NCI-H82 treated with DMSO at 0.1 percent for 48 hours (cell line): ENCODE results near the gene MMUT.
"Not testable (repeated sequence)": the region's sequence is repeated elsewhere in the genome, so short reads cannot be mapped to it uniquely, and the experiment has no call there.

Experiments used
- DNase-seq: peaks from one replicate; lab custom pipeline; 2025; ENCODE audit not compliant: unreplicated experiment; lab: John Stamatoyannopoulos, UW

The MMUT gene

DNA sequence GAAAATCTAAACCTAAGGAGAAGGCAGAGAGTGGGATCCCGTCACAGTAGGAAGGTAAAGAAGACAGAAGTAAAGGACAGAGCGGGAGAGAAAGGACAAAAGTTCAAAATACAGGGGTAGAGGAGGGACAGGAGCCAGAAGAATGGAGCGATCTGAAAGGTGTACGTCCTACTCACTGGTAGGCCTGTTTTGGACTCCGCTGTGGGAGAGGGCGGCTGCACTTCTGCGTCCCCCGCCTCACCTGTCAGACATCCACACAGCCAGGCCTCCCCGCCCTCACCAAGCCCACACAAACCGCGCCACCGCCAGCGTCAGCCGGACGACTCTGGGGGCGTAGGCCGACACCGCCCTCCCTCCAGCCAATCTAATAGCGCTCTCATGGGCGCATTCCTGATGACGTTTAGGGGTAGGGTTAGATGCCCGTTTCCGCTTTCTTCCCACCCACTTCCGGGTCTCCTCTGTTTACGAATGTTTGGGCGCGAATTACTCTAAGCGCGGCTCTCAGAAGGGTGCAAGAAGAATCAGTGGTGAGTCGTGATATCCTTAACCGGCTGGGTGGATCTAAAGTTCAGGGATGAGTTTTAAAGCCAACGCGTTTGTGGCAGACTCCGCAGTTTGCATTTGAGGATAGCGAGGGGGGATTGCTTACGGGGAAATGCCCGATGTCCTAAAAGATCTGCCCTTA, at the start of gene MMUT, which contains the start of gene CENPQ:
MMUT (minus strand) TSS at position 327 of the 685 bp plus-strand sequence. CDS start 3,787 bp downstream, outside the sequence.
CENPQ (plus strand) TSS at position 444 of the 685 bp plus-strand sequence. CDS start 6,807 bp downstream, outside the sequence.
- DNase-seq = peak; percentile 89

DNA sequence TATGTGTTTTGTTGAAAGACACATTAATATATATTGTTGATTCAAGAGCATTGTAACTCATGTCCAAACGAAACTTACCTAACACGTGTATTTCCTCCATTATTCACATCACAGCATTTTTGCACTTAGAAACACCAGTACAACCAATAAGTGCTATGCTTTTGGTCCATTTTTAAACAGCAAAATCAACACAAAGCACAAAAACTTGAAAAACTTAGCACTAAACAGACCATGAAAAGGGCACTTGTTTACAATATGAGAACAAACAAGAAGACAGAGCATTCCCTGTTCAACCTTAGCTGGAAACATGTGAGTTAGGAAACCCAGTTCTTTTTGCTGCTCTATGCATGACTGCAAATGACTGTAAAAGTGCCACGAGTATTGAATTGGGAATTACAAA, 46.3 kb upstream of the MMUT start:
- no peak for DNase-seq

DNA sequence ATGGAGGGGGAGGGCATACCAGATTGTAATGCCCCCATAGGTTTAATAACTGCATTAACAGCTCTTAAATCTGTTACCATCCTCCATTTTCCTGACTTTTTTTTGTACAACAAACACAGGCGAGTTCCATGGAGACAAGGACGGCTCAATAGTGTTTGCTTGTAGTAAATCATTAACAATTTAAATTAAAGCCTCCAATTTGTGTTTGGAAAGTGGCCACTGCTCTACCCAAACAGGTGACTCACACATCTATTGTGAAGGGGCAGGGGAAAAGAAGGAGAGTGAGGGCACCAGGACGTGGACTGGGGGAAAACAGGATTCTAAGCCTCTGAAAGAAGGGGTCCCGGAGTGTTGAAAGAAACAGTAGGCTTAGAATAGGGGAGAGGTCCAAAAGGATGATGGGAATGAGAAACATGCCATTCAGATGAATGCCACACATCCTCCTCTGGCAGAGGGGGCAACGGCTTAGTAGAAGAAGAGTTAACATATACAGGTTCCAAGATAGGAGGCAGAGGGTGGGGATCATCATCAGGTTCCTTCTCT, 43.6 kb upstream of the MMUT start:
- DNase-seq = no peak

DNA sequence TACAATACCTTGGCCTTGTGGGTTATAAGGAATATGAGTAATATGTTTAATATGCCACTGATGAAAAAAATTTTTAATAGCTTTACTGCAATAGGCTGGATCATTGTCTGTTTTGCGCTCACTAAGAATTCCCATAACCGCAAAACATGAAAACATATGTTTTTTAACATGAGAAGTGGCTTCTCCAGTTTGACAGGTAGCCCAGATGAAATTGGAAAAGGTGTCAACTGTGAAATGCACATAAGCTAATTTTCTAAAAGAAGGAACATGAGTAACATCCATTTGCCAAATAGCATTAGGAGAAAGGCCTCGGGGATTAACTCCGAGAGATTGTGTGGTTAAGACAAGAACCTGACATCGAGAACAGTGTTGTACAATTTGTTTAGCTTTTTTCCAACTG, 41.6 kb upstream of the MMUT start:
- no peak for DNase-seq

DNA sequence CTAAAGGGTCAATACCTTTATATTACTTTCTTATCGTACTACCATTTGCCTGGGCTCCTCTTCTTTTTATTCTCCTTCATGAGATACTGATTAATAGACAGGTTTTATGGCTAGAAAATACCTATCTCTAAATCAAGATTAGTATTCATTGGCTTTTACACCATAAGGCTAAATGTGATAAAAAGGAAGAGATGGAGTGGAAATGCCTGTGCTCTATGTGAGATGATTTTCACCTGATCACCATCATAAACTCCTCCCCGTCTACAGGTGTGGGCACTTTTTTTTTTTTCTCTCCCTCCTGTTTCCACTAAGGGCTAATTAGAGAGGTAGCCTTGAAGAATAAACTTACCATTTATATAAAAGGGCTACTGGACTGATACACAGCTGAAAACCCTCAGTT, 36.6 kb upstream of the MMUT start, which contains the start of gene GLYATL3:
GLYATL3 (plus strand) TSS at position 301 of the 400 bp plus-strand sequence. CDS start 12,068 bp downstream, outside the sequence.
- DNase-seq = no peak

DNA sequence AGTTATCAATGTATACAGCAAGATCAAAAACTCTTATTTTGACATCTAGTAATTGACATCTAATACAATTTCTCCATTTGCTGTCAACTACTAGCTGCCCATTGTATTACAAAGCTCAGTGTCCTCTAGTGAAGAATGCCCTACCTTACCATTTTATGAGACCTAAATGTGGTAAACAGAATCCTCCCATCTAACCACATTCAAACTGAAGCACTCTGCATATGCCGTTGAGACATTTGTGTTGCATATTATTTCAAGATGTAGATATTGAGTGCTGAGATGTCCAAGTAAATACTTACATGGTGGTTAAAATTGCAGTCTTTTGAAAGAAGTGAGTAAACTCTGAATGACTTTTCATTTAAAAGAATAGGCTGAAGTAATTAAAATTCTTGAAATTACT, 36.1 kb upstream of the MMUT start:
- DNase-seq = no peak

DNA sequence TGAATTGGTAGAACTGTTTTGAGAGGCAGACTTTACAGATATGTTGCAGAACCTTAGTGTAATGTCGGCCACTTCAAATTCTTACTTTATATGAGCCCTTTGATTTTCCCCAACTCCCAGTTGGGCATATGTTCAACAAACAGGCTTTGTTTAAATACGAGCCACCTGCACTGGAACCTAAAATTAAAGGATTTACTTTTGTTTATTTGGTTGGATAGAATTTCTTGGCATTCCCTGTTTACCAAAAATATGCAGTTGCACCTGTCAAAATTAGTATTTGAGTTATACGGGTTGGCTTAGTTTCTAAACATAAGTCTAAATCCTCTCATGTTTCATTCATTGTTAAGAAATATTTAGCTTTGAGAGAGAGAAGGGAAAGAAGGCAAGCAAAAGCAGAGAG, 34.3 kb upstream of the MMUT start:
- DNase-seq = no peak

DNA sequence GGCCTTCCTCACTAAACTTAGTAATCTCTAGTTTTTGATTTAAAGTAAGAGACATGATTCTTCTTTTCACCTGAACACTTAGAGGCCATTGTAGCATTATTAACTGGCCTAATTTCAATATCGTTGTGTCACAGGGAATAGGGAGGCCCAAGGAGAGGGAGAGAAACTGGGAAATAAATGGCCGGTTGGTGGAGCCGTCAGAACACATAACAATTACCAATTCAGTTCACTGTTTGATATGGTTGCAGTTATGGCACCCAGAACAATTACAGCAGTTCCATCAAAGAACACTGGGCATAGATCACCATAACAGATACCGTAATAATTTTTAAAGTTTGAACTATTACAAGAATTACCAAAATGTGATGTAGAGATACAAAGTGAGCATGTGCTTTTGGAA, 27.6 kb upstream of the MMUT start:
- DNase-seq = no peak

DNA sequence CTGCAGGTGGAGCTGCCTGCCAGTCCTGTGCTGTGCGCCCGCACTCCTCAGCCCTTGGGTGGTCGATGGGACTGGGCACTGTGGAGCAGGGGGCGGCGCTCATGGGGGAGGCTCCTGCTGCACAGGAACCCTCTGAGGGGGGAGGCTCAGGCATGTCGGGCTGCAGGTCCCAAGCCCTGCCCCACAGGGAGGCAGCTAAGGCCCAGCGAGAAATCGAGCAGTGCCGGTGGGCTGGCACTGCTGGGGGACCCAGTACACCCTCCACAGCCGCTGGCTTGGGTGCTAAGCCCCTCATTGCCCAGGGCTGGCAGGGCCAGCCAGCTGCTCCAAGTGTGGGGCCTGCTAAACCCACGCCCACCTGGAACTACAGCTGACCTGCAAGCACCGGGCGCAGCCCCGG, 20.3 kb upstream of the MMUT start:
- not testable (repeated sequence) for DNase-seq

DNA sequence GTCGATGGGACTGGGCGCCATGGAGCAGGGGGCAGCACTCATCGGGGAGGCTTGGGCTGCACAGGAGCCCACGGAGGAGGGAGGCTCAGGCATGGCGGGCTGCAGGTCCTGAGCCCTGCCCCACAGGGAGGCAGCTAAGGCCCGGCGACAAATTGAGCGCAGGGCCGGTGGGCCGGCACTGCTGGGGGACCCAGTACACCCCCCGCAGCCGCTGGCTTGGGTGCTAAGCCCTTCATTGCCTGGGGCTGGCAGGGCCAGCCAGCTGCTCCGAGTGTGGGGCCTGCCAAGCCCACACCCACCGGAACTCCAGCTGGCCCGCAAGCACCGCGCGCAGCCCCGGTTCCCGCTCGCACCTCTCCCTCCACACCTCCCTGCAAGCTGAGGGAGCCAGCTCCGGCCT, 18.8 kb upstream of the MMUT start:
- not testable (repeated sequence) for DNase-seq

DNA sequence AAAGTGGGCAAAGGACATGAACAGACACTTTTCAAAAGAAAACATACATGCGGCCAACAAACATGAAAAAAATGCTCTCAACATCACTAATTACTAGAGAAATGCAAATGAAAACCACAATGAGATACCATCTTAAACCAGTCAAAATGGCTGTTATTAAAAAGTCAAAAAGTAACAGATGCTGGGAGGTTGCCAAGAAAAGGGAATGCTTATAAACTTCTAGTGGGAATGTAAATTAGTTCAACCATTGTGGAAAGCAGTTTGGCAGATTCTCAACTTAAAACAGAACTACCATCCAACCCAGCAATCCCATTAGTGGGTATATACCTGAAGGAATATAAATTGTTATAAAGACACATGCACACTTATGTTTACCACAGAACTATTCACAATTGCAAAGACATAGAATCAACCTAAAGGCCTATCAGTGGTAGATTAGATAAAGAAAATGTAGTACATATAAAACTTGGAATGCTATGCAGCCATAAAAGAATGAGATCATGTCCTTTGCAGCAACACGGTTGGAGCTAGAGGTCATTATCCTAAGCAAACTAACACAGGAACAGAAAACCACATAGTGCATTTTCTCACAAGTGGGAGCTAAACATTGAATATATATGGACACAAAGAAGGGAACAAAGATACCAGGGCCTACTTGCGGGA, 16.4 kb upstream of the MMUT start:
- DNase-seq = no peak

DNA sequence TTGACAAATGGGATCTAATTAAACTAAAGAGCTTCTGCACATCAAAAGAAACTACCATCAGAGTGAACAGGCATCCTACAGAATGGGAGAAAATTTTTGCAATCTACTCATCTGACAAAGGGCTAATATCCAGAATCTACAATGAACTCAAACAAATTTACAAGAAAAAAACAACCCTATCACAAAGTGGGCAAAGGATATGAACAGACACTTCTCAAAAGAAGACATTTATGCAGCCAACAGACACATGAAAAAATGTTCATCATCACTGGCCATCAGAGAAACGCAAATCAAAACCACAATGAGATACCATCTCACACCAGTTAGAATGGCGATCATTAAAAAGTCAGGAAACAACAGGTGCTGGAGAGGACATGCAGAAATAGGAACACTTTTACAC, 13.5 kb upstream of the MMUT start:
- not testable (repeated sequence) for DNase-seq

DNA sequence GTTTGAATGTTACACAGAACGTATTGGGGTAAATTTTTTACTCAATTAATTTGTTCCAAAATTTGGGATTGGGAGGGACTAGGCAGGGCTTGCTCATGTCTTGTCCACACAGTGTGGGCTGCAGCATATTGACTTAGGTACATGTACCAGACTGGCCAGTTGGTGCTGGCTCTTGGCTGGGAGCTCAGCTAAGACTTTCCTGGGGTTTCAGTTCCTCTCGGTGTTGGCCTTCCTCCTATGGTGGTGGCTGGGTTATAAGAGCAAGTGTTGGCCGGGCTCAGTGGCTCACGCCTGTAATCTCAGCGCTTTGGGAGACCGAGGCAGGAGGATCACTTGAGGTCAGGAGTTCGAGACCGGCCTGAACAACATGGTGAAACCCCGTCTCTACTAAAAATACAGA, 5.0 kb upstream of the MMUT start:
- DNase-seq = no peak

DNA sequence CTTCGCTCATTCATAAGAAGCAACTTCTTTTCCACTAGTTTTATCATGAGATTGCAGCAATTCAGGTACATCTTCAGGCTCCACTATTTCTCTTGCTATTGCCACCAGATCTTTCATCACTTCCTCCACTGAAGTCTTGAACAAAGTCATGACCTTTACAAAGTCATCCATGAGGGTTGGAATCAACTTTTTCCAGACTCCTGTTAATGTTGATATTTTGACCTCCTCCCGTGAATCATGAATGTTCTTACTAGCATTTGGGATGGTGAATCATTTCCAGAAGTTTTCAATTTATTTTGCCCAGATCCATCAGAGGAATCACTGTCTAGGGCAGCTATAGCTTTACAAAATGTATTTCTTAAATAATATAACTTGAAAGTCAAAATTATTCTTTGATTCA, 1.6 kb upstream of the MMUT start:
- DNase-seq = no peak

DNA sequence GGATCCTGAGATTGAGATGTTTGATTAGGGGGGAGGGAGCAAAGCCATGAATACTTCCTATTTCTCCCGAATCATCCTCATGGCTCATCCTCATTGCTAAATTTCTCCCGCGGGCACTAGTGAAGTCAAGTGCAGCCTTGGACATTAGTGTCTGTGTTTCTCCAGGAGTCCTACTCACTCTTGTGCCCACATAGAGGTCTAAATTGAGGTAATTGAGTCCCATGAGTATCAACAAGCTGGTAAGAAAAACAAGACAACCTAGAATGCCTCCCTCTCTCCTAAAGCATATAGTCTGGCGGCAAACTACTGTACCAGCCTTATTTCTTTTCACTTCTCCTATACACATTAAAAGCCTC, 537 bp upstream of the MMUT start:
- DNase-seq = no peak

DNA sequence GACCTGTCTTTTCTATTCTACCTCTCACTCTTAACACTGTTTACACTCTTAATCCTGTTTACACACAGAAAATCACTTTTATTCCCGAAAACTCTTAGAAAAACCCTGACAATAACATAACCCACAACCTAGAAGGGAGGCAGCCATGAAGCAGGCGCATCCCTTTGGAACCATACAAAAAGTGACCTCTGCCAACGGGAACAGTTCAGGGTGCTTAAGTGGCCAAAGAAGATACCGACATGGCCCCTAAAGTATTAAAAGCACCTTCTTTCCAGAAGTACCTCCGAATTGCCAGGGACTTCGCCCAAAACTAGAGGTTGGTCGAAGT, 490 bp downstream of the MMUT start:
- no peak for DNase-seq

DNA sequence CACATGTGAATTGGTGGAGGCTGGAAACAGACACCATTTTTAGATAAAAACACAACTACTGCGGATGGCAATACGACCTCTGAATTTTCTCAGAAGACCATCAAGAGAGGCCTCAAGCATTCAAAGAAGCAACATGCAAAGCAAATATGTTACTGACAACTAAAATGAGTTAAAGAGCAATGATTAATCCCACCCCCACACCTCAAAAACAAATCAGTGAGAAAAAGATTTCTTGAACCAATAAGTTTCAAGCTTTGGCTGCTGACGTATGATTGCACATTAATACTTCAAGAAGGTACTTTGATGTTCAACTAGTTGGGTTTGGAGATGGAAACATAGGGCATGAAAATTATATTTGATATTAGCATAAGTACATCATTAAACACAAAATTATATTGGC, 982 bp downstream of the MMUT start:
- no peak for DNase-seq

DNA sequence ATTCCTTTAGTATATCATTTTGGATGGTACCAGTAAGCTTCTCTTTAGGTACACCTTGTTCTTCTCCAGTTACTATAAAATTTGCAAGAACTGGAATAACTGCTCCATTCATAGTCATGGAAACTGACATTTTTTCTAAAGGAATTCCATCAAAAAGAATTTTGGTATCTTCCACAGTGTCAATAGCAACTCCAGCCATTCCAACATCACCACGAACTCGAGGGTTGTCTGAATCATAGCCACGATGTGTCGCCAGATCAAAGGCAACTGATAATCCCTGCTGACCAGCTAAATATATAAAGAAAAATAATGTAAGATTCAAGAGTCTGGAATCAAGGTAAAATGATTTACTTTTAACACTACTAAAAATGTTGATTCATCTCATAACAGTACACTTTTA, 5.3 kb downstream of the MMUT start:
- no peak for DNase-seq

DNA sequence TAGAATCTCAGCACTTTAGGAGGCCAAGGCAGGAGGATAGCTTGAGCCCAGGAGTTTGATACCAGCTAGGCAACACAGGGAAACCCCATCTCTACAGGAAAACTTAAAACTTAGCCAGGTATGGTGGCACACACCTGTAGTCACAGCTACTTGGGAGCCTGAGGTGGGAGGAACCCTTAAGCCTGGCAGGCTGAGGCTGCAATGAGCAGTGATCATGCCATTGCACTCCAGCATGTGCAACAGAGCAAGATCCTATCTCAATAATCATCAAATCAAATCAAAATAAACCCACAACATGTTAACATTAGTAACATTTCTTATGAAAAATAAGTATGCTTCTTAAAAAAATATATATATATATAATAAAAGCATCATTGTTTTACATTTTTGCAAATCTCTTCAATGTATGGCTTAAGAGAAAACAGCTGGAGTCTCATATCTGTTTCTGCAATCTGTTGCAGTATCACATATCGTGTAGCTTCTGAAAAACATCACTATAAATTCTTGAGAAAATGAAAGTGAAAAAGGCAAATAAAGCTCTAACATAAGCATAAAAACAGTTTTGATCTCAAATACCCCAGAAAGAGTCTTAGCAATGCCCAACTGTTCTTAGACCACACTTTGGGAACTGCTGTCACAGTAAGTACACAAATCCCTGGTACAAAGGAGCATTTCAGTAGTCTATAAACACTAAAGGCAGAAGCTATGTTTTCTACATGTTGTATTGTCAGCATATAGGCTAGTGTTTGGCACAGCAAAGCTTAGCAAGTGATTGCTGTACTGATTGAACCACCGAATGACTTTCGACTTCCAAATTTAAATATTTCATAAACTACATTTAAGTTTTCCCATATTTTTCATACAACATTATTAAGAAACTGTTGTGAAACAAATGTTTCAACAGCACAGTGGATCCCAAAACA, 8.0 kb downstream of the MMUT start:
- DNase-seq = no peak

DNA sequence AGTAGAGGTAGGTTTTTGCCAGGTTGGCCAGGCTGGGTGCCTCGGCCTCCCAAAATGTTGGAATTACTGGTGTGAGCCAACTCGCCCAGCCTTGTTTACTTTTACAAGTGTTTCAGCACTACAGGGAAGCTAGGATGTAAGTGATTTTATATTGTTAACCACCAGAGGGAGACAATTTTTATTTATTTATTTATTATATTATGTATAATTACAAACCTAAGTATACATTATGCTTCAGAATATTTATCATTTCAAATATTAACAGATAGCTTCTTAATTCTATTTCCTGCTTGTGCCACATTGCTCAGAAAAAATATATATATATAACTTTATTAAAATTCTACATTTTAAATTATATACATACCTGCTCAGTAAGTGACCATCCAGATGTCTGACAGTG, 9.8 kb downstream of the MMUT start:
- DNase-seq = no peak

DNA sequence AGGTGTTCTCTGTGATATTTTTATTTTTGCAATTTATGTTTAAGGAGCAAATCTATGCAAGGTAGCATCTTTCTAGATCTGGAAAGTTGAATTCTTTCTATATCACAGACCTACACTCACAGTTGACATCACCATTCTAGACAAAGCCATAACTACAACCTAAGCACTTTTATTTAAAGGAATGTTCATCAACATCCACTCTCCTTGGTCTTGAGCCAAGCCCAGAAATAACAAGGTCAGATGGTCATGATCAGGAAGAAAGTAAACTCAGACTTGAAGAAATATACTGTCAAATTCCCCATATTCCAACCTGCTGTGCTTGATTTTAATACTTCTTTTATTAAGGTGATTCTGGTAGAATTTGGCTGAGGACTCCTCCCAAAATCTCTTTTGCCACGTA, 32.2 kb downstream of the MMUT start:
- no peak for DNase-seq

DNA sequence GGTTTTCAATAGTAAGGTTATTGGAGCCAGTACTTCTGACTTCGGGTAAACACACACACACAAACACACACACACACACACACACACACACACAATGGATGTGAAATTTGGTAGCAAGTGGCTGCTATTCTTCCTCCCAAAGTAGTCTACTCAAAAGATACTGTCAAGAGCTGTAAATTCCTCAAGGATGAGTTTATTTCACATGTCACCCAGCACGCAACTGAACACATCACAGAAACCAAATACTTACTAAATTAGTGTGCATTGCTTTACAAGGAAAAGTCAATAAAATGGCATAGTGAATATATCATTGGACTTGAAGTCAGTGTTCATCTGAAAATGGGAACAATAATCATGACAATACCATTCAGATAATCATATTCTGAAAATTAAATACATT, 32.9 kb downstream of the MMUT start:
- no peak for DNase-seq
